HL-60/S4 treated with retinoic acid at 250 ng/mL for 4 days and 3 days (cell line): ENCODE results near the gene FN3K.
"Not testable (repeated sequence)": the region's sequence is repeated elsewhere in the genome, so short reads cannot be mapped to it uniquely, and the experiment has no call there.

Source experiments
- in situ Hi-C: fragments of 300-500 bp; cut with MboI; formaldehyde crosslinking; loops from 2 replicates; pipeline ENCODE4 v1.7.0; 2022; ENCODE audit warnings: low sequenced_read_pairs

The FN3K gene

DNA sequence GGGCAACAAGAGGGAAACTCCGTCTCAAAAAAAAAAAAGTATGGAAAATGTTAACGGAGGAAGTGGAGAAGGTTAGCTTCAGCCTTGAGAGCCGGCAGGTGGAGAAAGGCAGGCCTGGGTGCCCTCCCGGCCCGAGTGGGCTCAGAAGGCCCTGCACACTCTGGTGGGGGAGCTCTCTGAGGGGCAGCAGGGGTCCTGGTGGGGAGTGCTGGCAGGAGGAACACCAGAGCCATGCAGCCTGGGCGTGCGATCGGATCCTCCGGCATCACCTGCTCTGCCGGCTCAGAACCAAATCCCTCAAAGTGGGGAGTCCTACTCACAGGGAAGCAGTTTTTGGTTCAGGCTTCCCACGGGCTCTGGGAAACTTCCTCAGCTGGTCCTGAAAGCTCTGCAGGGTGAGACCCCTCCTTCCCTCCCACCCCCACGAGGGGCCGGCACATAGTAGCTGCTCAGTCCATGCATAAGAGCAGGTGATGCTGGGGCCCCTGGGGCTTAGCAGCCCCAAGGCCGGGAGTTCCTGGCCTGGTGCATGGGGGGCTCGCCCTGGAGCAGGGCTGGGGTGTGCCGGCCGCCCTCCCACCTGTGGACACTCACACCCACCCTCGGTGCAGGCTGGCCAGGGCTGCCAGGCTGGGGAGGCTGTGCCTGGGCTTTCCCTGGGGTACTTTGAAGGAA is 1.2 kb downstream of the FN3K start:
- in situ Hi-C loops = no loop called here

GRCh38 chr17:82737967-82738877 is 2.8 kb downstream of the FN3K start:
- in situ Hi-C loops = no loop called here

GRCh38 chr17:82740906-82741759 is 5.7 kb downstream of the FN3K start:
- in situ Hi-C loops = no loop called here

- in situ Hi-C loops = no loop called here
Observed at GRCh38 chr17:82743344-82744219, 8.2 kb downstream of the FN3K start.

GRCh38 chr17:82744736-82745135 is 9.3 kb downstream of the FN3K start:
- in situ Hi-C loops = not testable (repeated sequence)

DNA sequence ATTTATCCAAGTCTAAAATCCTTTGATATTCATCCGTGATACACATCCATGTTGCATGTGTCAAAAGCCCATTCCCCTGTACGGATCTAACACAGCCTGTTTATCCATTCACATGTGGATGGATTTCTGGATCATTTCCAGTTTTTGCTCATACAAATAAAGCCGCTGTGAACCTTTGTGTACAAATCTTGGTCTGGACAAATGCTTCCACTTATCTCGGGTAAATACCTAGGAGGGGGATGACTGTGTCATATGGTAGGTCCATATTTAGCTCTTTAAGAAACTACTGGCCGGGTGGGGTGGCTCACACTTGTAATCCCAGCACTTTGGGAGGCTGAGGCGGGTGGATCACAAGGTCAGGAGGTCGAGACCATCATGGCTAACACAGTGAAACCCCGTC is 10.1 kb downstream of the FN3K start:
- in situ Hi-C loops = no loop called here

DNA sequence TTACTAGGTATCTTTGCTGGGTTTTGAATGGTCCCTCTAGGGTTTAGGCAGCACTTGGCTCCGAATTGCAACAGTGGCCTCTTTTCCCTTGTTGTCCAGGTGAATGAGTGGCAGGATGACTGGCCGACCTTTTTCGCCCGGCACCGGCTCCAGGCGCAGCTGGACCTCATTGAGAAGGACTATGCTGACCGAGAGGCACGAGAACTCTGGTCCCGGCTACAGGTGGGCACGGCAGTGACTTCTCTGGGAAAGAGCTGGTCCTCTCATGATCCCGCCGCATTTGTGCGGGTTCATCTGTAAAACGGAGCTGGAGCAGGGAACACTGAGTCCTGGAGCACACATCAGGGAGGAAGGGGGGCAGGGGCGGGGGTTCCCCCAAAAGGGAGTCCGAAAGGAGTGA is 13.3 kb downstream of the FN3K start:
- in situ Hi-C loops = no loop called here

DNA sequence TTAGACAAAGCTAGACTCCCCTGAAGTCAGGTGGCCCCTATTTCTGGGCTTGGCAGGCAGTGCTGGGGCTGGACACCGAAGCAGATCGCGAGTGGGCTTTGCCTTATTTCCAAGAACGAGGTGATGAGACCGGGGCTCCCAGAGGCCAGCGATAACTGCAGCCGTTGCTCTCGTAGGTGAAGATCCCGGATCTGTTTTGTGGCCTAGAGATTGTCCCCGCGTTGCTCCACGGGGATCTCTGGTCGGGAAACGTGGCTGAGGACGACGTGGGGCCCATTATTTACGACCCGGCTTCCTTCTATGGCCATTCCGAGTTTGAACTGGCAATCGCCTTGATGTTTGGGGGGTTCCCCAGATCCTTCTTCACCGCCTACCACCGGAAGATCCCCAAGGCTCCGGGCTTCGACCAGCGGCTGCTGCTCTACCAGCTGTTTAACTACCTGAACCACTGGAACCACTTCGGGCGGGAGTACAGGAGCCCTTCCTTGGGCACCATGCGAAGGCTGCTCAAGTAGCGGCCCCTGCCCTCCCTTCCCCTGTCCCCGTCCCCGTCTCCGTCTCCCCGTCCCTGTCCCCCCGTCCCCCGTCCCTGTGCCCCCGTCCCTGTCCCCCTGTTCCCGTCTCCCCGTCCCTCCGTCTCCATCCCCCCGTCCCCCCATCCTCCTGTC is 15.0 kb downstream of the FN3K start:
- in situ Hi-C loops = no loop called here

GRCh38 chr17:82751171-82751570 is 15.8 kb downstream of the FN3K start:
- in situ Hi-C loops = no loop called here

DNA sequence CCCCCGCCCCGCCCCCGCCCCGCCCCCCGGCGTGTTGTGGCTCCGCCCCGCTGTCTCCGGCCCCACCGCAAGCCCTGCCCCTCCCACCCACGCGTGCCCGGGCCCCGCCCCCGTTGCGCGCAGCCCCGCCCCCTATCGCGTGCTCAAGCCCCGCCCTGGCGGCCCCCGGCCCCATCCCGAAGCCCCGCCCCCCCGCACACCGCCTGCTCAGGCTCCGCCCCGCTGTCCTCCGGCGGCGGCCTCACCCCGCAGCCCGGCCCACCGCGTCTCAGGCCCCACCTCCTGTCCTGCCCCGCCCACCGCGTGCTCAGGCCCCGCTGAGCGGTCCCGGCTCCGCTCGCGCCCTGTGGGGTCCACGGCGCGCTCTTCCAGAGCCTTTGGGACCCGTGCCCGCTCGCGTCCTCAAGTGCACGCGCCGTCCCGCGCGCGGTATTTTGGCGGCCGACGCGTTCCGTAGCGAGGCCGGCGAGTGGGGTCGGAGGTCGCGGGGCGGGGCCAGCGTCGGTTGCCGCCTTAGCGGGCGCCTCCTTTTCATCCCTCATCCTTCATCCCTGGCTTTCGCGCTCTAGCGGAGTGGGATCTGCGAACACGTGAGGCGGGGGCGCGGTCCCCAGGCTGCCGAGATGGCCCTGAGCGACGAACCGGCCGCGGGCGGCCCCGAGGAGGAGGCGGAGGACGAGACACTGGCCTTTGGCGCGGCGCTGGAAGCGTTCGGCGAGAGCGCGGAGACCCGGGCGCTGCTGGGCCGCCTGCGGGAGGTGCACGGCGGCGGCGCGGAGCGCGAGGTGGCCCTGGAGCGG is 16.4 kb downstream of the FN3K start, which contains the start of gene TBCD:
TSS of gene TBCD (plus strand) at position 495 of the 800 bp plus-strand sequence. CDS start at position 624, 129 bp downstream.
- in situ Hi-C loops = no loop called here

DNA sequence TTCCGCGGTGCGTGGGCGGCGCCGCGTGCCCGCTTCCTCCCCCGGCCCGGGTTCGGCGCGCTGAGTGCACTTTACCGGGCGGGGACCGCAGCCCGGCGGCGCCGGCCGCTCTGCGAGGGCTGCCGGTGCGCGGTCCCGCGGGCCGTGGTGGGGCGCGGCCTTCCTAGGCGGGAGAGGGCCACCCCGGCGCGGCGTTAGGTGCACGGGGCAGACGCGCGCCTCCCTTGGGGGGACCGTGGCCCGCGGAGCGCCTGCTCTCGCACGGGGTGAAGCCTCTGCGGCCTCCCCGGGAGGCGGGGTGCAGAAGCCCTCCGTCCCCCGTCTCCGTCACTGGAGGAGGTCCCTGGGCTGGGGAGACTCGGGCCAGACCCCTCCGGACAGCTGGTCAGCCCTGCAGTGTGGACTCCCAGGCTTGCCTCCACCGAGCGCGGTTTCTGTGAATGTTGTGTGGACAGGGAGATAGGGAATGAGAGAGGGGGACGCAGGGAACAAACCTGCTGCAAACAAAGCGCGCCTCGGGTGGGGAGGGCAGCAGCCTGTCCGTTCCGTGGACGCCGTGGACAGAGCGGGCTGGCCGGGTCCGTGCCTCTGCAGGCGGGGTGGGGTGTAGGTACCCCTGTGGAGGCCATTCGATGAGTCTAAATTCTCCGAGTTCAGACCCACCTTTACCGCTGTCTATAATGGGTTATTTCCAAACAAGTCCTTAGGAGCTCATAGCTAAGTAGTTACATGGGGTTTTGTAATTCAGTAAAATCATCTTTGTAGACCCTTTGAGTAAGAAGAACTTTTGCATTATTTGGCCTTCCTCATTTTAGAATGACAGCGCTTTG is 17.2 kb downstream of the FN3K start:
- in situ Hi-C loops = no loop called here

- in situ Hi-C loops = no loop called here
Observed at GRCh38 chr17:82753201-82753464, 17.7 kb downstream of the FN3K start.

DNA sequence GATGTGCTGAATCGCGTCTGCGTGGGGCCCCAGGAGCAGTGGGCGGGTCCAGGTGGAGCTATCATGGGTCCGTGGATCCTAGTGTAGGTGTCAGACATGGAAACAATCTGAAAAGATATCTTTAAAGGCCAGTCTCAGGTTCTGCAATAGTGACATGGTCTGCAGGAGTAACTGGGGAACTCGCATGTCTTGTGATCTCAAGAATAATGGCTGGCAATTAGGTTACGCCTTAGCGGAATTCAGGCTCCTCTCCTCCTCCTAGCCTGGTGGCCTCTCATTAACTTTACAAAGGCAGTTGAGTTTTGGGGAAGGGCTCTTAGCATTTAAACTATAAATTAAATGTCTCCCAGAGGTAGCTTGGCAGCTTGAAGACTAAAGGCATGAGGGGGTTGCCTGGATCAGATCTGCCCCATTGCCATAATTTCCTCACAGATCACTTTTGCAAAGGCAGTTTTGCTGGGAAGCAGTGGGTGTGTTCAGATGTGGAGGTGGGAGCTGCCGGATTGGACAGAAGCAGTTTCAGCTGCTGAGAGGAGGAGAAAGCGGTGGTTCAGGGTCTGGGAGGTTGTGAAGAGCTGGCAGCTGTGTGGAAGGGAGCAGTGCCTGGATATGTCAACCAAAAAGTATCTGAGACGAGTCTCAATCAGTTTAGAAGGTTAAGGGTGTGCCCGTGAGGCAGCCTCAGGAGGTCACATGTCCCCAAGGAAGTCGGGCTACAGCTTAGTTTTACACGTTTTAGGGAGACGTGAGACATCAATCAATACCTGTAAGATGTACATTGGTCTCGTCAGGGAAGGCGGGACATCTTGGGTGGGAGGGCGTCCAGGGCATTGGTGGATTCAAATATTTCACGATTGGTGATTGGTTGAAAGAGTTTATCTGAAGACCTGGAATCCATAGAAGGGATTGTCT is 19.1 kb downstream of the FN3K start:
- in situ Hi-C loops = no loop called here

- in situ Hi-C loops = no loop called here
Observed at GRCh38 chr17:82756166-82756565, 20.8 kb downstream of the FN3K start.

DNA sequence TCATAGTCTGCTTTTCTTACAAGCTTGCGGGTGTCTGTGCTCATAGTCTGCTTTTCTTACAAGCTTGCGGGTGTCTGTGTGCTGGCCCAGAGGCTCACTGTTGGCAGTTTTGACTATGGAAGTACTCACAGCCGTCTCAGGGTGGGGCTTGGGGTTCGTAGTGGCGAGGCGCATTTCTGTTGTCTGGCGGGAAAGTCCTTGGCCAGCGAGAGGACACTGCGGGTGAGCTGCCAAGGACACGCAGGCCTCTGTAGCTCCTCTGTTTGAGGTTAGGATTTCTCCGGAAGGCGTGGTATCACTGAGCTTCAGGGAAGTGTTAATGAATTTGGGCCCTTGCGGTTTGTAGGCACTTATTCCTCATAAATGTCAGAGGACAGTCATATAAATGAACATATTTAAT is 30.0 kb downstream of the FN3K start:
- in situ Hi-C loops = no loop called here

GRCh38 chr17:82767041-82767754 is 31.8 kb downstream of the FN3K start:
- in situ Hi-C loops = no loop called here

DNA sequence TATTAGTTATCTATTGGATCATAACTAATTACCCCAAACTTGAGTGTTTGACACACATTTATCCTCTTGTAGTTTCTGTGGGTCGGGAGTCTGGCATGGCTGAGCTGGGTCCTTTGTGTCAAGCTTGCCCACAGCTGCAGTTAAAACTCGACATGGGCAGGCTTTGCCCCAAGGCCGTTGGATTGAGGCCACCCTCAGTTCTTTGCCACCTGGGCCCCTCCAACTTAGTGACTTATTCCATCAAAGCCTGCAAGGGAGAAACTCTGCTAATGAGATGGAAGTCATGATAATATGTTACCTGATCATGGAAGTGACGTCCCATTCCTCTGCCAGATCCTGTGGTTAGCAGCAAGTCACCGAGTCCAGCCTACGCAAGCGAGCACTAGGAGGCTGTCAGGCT is 33.6 kb downstream of the FN3K start:
- in situ Hi-C loops = no loop called here
